Left hindlimb (tissue), 1 donor: Measurements from ENCODE around the gene SNX14.
"Not testable (repeated sequence)": the region's sequence is repeated elsewhere in the genome, so short reads cannot be mapped to it uniquely, and the experiment has no call there.

Source experiments
- DNase-seq: peaks from one replicate; pipeline ENCODE4 v3.0.0-alpha.2; 2018

SNX14 gene

GRCh38 chr6:85593438-85594196 is at the start of gene SNX14:
TSS of gene SNX14 (minus strand) at chr6:85593858. CDS start at chr6:85593718, 140 bp downstream.
- peak; percentile 96 for DNase-seq

- DNase-seq = peak; percentile 100
Measured at GRCh38 chr6:85642774-85643536, 49.3 kb upstream of the SNX14 start, which contains the start of gene SYNCRIP. TSS of gene SYNCRIP (minus strand) at chr6:85642886. CDS start at chr6:85641439, 1,447 bp downstream.

- peak; percentile 67 for DNase-seq
Measured at GRCh38 chr6:85641897-85642773, 48.5 kb upstream of the SNX14 start.

- no peak for DNase-seq
Measured at GRCh38 chr6:85641522-85641896, 47.9 kb upstream of the SNX14 start.

- no peak for DNase-seq
Measured at GRCh38 chr6:85640821-85641220, 47.2 kb upstream of the SNX14 start.

- DNase-seq = no peak
Measured at GRCh38 chr6:85637579-85637978, 43.9 kb upstream of the SNX14 start.

GRCh38 chr6:85632164-85632942 is 38.7 kb upstream of the SNX14 start:
- no peak for DNase-seq

- DNase-seq = not testable (repeated sequence)
Measured at GRCh38 chr6:85631117-85631516, 37.5 kb upstream of the SNX14 start.

GRCh38 chr6:85628353-85628752 is 34.7 kb upstream of the SNX14 start:
- no peak for DNase-seq

GRCh38 chr6:85620308-85620707 is 26.6 kb upstream of the SNX14 start:
- DNase-seq = no peak

- DNase-seq = no peak
Measured at GRCh38 chr6:85614780-85615179, 21.1 kb upstream of the SNX14 start.

GRCh38 chr6:85612690-85613474 is 19.2 kb upstream of the SNX14 start:
- no peak for DNase-seq

- DNase-seq = no peak
Measured at GRCh38 chr6:85610182-85610895, 16.7 kb upstream of the SNX14 start.

GRCh38 chr6:85602100-85602499 is 8.4 kb upstream of the SNX14 start:
- no peak for DNase-seq

- no peak for DNase-seq
Measured at GRCh38 chr6:85600713-85601313, 7.2 kb upstream of the SNX14 start.

GRCh38 chr6:85594197-85594930 is 706 bp upstream of the SNX14 start:
- DNase-seq = no peak

- no peak for DNase-seq
Measured at GRCh38 chr6:85592033-85592432, 1.6 kb downstream of the SNX14 start.

- no peak for DNase-seq
Measured at GRCh38 chr6:85591207-85591606, 2.5 kb downstream of the SNX14 start.

GRCh38 chr6:85585741-85586140 is 7.9 kb downstream of the SNX14 start:
- DNase-seq = no peak

- DNase-seq = not testable (repeated sequence)
Measured at GRCh38 chr6:85582832-85583231, 10.8 kb downstream of the SNX14 start.
